HK-2 (cell line): ENCODE results near the gene FYTTD1.

Source experiments
- DNase-seq: peaks from one replicate; pipeline ENCODE4 v3.0.0-alpha.2; 2018; ENCODE audit not compliant: unreplicated experiment

Gene FYTTD1

DNA sequence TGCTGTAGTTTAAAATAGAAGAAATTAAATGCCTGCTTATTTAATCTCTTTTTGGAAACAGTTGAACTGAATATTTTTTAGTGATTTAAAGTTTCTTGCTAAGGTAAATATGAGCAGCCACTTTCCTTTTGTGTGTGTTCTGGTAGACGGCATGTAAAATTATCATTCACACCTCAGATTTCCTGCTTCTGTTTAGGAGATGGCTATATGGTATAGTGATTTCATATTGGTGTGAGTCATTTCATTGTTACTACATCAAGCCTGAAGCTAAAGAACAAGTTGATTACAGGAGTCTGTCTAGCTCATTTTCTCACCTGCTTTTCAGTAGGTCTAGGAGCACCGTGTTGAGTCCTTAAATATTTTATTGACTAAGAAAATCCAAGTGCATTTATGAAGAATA is 43.6 kb downstream of the FYTTD1 start:
- no peak for DNase-seq

DNA sequence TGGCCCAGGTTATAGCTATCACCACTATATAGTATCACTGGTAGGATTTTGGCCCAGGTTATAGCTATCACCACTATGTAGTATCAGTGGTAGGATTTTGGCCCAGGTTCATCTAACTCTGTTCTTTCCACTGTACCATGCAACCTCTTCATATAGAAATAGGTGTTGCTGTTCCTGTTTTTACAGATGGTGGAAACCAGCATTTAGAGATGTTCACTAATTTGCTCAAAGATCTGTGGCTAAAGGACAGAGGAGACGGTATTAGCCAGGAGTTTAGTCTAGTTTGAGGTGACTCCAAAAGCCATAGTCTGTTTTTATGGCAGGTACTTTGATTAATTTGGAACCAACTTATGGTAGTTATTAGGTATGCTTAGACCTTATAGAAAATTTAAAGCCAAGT is 44.4 kb downstream of the FYTTD1 start:
- no peak for DNase-seq

DNA sequence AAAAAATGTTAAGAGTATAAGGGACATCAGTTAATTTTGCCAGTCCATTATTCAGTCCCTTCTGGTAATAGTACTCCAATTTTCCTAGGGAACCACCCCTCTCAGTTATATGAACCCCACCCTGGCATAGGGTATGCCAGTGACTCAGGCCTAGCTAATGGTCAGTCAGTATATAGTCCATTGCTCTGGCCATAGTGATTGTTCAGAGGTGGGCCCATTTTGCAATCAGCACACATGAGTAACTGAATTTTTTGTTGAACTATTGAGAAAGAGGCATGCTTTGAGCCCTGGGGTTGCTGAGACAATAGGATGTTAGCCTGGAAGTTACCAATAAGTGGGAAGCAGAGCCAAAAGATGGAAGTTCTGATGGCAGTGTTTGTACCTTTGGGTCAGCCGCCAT is 45.5 kb downstream of the FYTTD1 start:
- DNase-seq, result no peak

DNA sequence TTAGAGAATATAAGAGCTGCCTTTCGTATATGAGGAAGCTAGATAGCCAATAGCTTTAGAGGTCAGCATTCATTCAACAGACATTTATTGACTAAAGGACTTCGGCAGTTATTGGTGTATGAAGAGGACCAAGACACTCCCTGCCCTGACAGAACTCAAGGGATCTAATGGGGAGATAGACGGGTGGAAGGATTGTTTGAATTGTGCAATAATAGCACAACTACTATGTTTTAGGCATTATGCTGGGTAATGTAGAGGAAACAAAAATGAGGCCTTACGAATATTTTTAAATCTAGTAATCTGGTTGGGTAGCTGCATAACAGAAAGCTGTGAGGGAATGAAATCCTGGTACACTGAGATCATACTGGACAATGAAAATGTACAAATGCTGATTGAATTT is 46.4 kb downstream of the FYTTD1 start:
- DNase-seq, result no peak

DNA sequence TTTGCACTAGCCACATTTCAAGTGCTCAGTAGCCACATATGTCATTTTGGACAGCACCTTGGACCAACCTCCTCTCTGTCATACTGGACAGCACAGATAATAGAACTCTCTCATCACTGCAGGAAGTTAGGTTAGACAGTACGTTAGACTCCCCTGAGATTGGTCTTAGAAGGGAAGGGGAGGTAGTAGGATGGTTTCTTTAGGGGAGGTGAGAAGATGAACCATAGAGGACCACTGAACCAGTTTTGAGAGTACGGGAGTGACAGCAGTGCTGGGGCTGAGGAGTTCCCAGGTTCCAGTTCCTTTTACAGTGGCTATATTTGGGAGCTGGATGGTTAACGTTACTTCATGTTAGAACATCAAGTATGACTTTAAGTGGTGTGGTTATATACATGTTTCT is 49.2 kb downstream of the FYTTD1 start:
- DNase-seq, result no peak

DNA sequence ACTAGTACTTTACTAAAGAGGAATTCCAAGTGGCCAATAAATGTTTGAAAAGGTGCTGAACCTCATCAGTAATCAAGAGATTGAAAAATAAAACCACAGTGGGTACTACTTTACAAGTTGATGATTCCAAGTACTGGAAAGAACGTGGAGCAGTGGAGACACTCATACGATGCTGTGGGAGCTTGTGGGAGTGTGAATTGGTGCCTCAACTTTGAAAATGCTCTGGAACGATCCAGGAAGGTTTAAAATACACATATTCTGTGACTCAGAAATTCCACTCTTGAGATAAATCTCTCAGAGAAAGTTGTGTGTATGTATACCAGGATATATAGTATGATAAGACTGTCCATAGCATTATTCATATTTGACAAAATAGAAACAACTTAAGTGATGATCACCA is 50.7 kb downstream of the FYTTD1 start:
- no peak for DNase-seq

DNA sequence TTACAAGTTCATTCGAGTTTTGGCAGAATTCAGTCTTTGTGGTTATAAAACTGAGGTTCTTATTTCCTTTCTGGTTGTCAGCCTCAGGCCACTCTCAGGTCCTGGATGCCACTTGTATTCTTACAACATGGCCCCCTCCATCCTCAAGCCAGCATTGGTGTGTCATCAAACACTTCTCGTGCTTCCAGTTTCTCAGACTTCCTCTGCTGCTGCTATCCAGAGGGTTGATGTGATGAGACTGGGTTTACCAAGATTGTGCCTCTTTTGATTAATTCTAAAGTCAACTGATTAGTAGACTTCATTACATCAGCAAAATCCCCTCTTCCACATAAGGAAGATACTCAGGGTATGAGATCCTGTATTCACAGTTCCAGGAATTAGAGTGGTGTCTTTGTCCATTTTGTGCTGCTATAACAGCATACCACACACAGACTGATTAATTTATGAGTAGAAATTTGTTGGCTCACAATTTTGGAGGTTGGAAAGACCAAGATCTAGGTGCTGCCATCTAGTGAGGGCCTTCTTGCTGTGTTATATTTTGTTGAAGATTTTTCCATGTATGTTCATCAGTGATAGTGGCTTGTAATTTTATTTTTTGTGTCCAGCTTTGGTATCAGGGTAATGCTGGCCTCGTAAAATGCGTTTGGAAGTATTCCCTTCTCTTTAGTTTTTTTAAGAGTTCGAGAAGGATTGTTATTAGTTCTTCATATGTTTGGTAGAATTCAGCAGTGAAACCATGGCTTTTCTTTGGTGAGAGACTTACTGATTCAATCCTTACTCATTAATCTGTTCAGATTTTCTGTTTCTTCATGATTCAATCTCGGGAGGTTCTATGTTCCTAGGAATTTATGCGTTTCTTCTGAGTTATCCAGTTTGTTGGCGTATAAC is 52.5 kb downstream of the FYTTD1 start:
- no peak for DNase-seq

DNA sequence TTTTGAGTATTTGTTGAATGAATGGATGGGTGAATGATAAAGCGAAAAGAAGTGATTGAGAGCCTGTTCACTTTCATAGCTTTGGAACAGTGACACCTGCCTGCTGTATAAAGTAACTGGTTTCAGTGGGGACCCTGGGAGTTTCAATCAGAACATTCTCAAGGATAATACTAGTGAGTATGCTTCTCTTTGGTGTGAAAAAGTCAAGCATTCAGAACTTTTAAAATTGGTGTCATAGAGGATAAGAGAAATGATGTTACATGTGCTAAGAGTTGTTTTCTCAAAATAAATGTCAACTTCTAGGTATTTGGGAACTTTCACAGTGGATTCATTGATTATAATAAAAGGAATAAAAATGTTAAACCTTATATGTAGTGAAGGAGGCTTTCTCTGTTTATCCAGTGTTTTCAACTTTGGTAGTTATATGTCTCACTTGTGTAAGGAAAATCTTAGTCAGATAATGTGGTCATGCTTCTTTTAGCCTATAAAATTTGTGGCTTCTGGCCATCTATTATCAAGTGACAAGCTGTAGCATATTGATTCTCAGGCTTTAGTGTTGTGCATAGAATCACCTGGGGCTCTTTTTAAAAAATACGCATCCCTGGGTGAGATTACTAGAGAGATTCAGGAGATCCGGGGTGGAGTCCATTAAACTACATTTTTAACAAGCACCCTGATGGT is 53.2 kb downstream of the FYTTD1 start:
- no peak for DNase-seq

DNA sequence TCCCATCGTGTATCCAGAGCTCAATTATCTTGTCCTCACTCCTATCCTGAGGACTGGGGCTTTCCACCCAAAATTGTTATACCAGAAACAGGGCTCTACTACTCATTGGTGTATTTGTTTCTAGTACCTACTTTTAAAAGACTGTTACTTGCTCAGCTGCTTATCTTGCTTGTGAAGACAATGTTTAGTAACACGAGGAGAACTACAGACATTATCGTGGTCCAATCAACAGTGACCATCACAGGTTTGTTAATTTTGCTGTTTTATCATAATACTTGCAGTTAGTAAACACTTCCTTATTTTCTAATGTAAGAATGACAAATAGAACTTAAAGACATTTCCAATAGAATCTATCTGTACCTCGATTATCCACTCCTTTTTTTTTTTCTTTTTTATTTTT is 54.8 kb downstream of the FYTTD1 start:
- no peak for DNase-seq

DNA sequence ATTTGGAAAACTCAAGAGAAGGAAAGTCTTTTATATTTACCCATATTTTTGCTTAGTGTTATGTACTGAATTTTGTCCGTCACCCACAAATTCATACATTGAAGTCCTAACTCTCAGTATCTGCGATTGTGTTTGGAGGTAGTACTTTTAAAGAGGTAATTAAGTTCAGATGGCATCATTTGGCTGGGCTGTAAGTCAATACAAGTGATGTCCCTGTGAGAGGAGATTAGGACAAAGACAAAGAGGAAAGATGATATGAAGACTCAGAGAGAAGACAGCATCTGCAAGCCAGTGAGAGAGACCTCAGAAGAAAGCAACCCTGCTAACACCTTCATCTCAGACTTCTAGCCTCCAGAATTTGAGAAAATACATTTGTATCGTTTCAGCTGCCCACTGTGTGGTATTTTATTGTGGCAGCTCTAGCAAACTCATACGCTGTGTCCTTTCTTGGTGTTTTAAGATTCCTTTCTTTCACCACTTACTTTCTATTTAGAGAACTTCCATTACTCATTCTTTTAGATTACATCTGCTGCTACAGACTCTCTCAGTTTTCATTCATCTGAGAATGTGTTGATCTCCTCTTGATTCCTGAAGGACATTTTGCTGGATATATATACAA is 58.4 kb downstream of the FYTTD1 start:
- no peak for DNase-seq

DNA sequence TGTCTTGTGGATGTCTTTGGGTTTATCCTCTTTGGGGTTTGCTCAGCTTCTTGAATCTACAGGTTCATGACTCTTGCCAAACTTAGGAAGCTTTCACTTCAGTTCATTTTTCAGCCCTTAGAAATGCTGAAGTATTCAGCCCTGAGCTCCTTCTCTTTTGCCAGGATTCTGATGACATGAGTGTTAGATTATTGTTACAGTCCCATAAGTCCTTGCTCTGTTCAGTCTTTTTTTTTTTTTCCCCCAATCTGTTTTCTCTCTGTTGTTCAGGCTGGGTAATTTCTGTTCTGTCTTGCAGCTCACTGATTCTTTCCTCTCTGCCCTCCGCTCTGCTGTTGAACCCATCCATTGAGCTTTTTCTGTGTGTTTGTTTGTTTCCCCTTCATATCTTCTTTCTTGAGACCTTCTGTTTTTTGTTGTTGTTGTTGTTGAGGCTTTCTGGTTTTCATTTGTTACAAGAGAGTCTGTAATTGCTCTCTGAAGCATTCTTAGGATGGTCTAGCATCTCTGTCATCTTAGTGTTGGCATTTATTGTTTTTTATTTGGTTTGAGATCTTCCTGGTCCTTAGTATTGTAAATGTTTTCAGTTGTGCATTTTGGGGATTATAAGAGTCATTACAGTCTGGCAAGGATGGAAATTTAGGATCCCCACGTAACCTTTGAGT is 59.8 kb downstream of the FYTTD1 start:
- DNase-seq, result no peak

DNA sequence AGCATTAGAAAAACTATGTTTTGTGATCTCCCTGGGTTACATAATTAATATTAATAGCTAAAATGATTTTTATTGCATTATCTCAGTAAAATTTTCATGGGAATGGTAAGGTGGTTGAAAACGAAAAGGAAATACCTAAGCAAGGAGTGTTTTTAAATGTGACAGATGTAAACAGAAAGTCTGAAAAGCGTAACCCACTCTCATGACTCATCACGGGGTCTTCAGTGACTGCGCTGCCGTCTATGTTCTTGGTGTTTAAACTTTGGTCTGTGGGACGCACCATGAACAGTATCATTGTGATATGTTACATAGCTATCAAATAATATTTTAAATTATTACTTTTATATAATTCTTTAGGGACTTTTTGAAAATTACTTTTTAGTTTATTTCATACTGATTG is 61.2 kb downstream of the FYTTD1 start:
- DNase-seq, result no peak

DNA sequence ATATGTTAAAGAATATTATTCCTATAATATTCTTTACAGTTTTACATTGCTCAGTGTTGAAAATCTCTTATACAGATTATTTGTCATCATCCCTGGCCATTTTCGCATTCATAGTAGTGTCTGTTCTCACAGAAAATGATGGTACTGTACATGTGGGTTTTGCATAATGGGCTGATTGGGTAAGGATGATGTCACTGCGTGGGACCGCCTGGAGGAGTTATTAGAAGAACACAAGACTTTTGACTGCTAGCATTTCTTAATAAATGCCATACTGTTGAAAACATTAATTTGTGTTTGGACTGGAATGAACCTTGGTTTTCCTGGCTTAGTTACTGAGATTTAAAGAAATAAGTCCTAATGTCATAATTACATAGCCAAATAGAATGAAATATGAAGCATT is 61.7 kb downstream of the FYTTD1 start:
- no peak for DNase-seq

DNA sequence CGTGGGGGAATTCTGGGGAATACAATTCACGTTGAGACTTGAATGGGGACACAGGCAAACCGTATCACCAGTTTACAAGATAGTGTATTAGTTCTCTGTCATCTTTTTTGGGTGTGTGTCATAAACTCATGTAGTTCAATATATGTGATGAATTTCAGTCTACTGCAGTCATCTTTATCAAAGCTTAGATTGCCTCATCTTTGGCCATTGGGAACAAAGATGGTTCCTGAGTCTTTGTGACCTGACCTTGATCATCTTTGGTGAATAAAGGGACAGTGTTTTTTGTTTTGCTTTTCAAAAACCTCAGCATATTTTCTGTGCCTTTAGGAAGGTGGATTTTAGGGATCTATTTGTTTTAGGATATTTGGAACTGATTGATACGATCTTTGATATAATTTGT is 64.7 kb downstream of the FYTTD1 start:
- no peak for DNase-seq

DNA sequence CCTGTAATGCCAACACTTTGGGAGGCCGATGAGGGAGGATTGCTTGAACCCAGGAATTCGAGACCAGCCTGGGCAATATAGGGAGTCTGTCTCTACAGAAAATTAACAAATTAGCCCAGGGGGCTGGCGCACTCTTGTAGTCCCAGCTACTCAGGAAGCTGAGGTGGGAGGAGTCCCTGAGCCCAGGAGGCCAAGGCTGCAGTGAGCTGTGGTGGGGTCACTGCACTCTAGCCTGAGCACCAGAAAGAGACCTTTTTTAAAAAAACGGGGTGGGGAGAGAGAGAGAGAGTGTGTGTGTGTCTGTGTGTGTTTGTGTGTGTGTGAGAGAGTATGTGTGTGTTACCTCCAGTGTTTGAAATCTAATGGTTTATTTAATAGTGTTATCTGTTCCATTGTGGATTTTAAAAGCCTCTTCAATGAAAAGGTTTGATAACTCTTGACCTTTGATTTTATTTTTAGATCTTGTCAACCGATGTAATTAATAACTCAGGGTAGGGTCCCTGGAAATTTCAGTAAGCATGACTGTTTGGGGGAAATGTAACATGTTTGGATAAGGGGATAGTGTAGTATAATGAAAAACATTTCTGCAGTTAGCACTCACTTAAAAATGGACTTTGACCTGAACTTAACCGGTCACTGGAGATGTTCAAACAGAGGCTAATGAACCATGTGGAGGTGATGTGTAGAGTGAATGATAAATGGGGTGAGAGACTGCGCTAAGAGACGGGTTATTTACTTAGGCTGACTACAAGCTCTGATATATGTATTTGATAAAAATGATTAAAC is 71.1 kb downstream of the FYTTD1 start:
- DNase-seq, result no peak

DNA sequence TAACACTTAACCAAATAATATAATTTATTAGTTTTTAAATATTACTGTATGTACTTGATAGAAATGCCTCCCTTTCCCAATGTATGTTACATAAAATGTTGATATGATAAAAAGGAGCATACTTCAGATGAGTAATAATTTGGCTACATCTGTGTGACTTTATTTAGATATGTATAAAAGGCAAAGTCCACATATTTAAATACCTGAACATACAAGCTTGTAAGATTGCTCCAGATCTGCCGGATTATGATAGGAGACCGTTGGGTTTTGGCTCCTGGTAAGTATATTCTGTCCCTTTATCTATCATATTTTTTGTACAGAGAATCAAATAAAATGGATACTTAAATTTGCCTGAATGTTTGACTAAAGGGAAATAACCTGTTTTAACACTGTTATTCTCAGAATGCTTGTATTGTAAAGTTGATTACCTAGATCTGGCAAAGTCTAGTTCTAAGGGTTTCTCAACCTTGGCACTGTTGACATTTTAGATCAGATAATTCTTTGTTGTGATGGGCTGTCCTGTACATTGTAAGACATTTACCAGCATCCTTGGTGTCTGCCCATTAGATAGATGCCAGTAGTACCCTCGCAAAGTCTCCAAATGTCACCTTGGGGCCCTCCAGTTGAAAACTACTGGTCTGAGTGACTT is 79.8 kb downstream of the FYTTD1 start:
- no peak for DNase-seq

DNA sequence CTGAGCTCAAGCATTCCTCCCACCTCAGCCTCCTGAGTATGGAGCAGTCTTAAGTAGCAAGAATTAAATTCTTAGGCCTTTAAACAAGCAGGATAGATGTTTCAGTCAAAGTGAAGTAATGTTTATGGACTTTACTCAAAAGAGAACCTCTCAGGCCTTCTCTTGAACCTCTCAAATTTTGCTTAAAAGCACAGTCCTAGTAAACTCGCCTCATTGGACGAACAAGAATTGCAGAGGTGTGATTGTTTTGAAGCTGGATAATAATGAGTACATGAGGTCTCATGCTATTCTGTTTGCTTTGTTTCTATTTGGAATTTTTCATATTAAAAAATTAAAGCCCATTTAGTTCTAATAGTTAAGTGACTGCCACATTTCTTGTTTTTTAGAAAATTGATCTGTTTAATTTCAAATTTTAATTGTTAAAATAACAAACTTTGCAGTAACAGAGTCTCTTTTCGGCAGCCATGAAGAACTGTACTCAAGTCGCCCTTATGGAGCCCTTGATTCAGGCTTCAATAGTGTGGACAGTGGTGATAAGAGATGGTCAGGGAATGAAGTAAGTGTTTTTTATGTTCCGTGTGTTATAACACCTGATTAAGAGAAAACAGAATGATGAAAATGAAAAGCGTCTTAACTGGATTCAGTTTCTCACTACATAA is 80.8 kb downstream of the FYTTD1 start:
- DNase-seq, result no peak

DNA sequence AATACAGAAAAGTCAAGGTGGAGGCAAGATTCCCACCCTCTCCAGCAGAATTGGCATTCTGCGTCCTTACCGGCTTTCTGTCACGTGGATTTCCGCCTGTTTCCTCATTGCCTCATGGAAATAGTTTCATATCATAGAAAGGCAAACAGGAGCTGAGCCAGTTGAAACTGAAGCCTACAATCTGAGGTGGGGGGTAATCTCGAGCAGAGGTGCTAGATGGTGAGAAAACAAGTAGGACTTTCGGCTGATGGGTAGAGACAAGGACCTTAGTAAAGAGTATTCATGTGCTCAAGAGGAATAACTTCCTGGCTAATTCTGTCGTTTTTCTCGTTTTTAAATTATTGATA is 81.3 kb downstream of the FYTTD1 start:
- DNase-seq, result no peak

DNA sequence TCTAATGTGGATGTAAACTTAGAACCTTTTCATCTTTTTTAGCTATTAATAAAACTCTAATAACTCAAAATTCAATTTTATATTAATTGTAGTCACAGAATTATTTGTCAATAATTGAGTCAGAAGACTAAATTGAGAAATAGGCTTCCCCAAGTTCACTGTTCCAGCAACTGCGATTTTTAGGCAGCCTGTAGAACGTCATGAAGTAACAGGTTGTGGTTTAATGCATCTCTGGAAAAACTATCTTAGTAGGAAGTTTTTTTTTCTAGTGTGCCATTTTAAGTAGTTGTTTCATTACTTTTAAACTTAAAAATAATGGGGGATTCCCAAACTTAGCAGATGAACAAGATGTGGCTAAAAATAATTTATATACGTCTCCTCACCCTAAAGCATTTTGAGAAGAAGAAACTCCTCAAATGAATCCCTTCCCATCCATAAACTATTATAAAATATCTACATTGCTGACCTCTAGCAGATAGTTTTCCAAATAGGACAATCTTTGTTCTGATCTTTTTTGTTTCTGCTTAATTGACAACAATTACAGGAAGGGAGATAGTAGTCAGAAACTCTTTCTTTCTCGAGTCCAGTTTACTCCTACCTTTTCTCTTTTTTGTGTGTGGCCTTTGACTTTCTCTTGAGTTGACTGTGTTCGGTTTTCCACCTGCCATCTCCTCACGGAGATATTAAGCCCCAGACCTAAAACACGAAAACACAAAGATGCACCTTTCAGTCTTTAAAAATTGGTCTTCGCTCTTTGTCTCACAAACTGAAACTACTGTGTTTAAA is 84.4 kb downstream of the FYTTD1 start:
- DNase-seq, result no peak

DNA sequence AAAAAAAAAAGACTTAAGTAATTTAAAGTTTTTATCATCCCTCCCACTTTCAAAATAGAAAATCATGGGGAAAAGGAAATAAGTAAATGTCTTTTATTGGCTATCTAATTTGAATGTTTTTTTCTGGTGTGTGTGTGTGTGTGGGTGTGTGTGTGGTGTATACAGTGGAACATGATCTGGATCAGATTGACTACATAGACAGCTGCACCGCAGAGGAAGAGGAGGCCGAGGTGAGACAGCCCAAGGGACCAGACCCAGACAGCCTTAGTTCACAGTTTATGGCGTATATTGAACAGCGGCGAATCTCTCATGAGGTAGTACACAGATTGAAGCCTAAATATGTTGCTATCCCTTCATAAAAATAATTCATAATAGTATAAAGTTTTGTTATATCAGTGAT is 85.8 kb downstream of the FYTTD1 start:
- DNase-seq, result no peak
